ENCODE data around the gene PA2G4. TPM values are rescaled to one million over a fixed set of nuclear protein-coding genes. Genes with fewer than 3 reads are reported as not detected.

Gene PA2G4
- total and polyA plus RNA-seq, 4 experiments from 2014 or later = 106 to 223 (median 156) TPM

GRCh38 chr12:56082382-56082781 lies 22.0 kb upstream of the PA2G4 start:
- CTCF ChIA-PET (ENCODE audit: partially characterized antibody) = interaction anchor here (2.2 kb wide), 1 partner anchor 22 kb away, joined by 7 read pairs; the partner anchor contains the start of gene PA2G4
- Mint-ChIP-seq H3K4me3 (no peak overlapping the region), H3K27me3 (peaks cover 0 to 3% of the 10 kb centered on the region in 2 donors), H3K9me3 (no peaks in the 10 kb centered on the region), H3K36me3 (no peaks in the 10 kb centered on the region), H3K27ac (peak overlapping the region in 1 of 7 donors; percentile 19), H3K4me1 (peaks cover 0 to 25% (median 5%) of the 10 kb centered on the region in 4 donors)
- Histone ChIP-seq H3K27me3 (ENCODE audit: insufficient read depth, low read length) (peaks cover 6% of the 10 kb centered on the region), H3K36me3 (ENCODE audit: insufficient read depth, low read length) (no peaks in the 10 kb centered on the region), H3K9me3 (ENCODE audit: control insufficient read depth in 1 of 2, low read length in 2 of 2) (no peaks in the 10 kb centered on the region), H3K4me3 (ENCODE audit: low read length in 2 of 2) (no peak overlapping the region), H3K27ac (ENCODE audit: low read depth, low read length) (no peak overlapping the region), H3K4me1 (ENCODE audit: insufficient read depth, low read length) (peaks cover 20% of the 10 kb centered on the region)
- intact Hi-C loops (cut with micrococcal nuclease) = no loop called here
- DNase-seq = no peak
- POLR2A ChIA-PET (ENCODE audit: partially characterized antibody) = interaction anchor here (6.1 kb wide), 1 partner anchor 21 kb away, joined by 70 read pairs; the partner anchor contains the start of gene PA2G4

GRCh38 chr12:56082967-56083366 lies 21.4 kb upstream of the PA2G4 start:
- Histone ChIP-seq H3K36me3 (ENCODE audit: insufficient read depth, low read length) (no peaks in the 10 kb centered on the region), H3K27ac (ENCODE audit: low read depth, low read length) (no peak overlapping the region), H3K9me3 (ENCODE audit: control insufficient read depth in 1 of 2, low read length in 2 of 2) (no peaks in the 10 kb centered on the region), H3K4me1 (ENCODE audit: insufficient read depth, low read length) (peaks cover 20% of the 10 kb centered on the region), H3K4me3 (ENCODE audit: low read length in 2 of 2) (no peak overlapping the region), H3K27me3 (ENCODE audit: insufficient read depth, low read length) (peaks cover 6% of the 10 kb centered on the region)
- H3K27ac Mint-ChIP-seq = no peak overlapping the region
- ChIA-PET POLR2A (ENCODE audit: partially characterized antibody) (no interaction called here), CTCF (ENCODE audit: partially characterized antibody) (interaction anchor here (2.2 kb wide), 1 partner anchor 22 kb away, joined by 7 read pairs; the partner anchor contains the start of gene PA2G4)
- H3K36me3 Mint-ChIP-seq = no peaks in the 10 kb centered on the region
- intact Hi-C loops (cut with micrococcal nuclease) = no loop called here
- no peak for DNase-seq
- H3K4me1 Mint-ChIP-seq = peaks cover 0 to 25% (median 5%) of the 10 kb centered on the region in 4 donors
- no peaks in the 10 kb centered on the region for H3K9me3 Mint-ChIP-seq
- H3K4me3 Mint-ChIP-seq = no peak overlapping the region
- peaks cover 0 to 3% of the 10 kb centered on the region in 2 donors for H3K27me3 Mint-ChIP-seq

DNA sequence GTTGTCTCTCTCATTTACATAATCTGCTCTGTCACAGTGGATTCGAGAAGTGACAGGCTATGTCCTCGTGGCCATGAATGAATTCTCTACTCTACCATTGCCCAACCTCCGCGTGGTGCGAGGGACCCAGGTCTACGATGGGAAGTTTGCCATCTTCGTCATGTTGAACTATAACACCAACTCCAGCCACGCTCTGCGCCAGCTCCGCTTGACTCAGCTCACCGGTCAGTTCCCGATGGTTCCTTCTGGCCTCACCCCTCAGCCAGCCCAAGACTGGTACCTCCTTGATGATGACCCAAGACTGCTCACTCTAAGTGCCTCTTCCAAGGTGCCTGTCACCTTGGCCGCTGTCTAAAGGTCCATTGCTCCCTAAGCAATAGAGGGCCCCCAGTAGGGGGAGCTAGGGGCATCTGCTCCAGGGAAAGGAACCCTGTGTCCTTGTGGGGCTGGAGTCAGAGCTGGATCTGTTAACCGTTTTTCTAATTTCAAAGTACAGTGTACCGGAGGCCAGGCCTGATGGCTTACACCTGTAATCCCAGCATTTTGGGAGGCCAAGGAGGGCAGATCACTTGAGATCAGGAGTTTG lies 19.3 kb upstream of the PA2G4 start:
- no peak for DNase-seq
- Histone ChIP-seq H3K4me3 (ENCODE audit: low read length in 2 of 2) (no peak overlapping the region), H3K4me1 (ENCODE audit: insufficient read depth, low read length) (peaks cover 10% of the 10 kb centered on the region), H3K36me3 (ENCODE audit: insufficient read depth, low read length) (no peaks in the 10 kb centered on the region), H3K27me3 (ENCODE audit: insufficient read depth, low read length) (peaks cover 6% of the 10 kb centered on the region), H3K9me3 (ENCODE audit: control insufficient read depth in 1 of 2, low read length in 2 of 2) (no peaks in the 10 kb centered on the region), H3K27ac (ENCODE audit: low read depth, low read length) (no peak overlapping the region)
- Mint-ChIP-seq H3K27ac (peak overlapping the region in 1 of 7 donors; percentile 76), H3K27me3 (peaks cover 0 to 3% of the 10 kb centered on the region in 2 donors), H3K4me1 (peaks cover 0 to 11% (median 4%) of the 10 kb centered on the region in 4 donors), H3K4me3 (no peak overlapping the region), H3K9me3 (no peaks in the 10 kb centered on the region), H3K36me3 (no peaks in the 10 kb centered on the region)
- intact Hi-C loops (cut with micrococcal nuclease) = no loop called here
- POLR2A ChIA-PET (ENCODE audit: partially characterized antibody) = interaction anchor here (1.8 kb wide), 1 partner anchor 19 kb away, joined by 4 read pairs; the partner anchor contains the start of gene PA2G4
- CTCF ChIA-PET (ENCODE audit: partially characterized antibody) = interaction anchor here (0.9 to 3.0 kb wide), 12 partner anchors 11 to 65 kb away, joined by 3 to 23 read pairs (median 3); partner anchors contain the start of genes PA2G4 and ZC3H10

- no peaks in the 10 kb centered on the region for H3K36me3 ChIP-seq (ENCODE audit: insufficient read depth, low read length)
- no peaks in the 10 kb centered on the region for H3K36me3 Mint-ChIP-seq
- ChIA-PET POLR2A (ENCODE audit: partially characterized antibody) (interaction anchor here (0.7 to 1.8 kb wide), 3 partner anchors 17 to 18 kb away, joined by 3 to 4 read pairs (median 4); partner anchors contain the start of gene PA2G4), CTCF (ENCODE audit: partially characterized antibody) (interaction anchor here (0.6 to 3.0 kb wide), 10 partner anchors 11 to 72 kb away, joined by 3 to 23 read pairs (median 3); partner anchors contain the start of genes MYL6, PA2G4 and ZC3H10)
- no peak overlapping the region for H3K4me3 ChIP-seq (ENCODE audit: low read length in 2 of 2)
- DNase-seq = no peak
- peaks cover under 1% of the 10 kb centered on the region for H3K4me1 ChIP-seq (ENCODE audit: insufficient read depth, low read length)
- intact Hi-C loops (cut with micrococcal nuclease) = no loop called here
- no peak overlapping the region for H3K4me3 Mint-ChIP-seq
- H3K9me3 ChIP-seq (ENCODE audit: control insufficient read depth in 1 of 2, low read length in 2 of 2) = no peaks in the 10 kb centered on the region
- H3K9me3 Mint-ChIP-seq = no peaks in the 10 kb centered on the region
- H3K27me3 Mint-ChIP-seq = peaks cover 0 to 3% of the 10 kb centered on the region in 2 donors
- peaks cover 0 to 2% (median 0%) of the 10 kb centered on the region in 4 donors for H3K4me1 Mint-ChIP-seq
- peaks cover 6% of the 10 kb centered on the region for H3K27me3 ChIP-seq (ENCODE audit: insufficient read depth, low read length)
- H3K27ac Mint-ChIP-seq = no peak overlapping the region
- H3K27ac ChIP-seq (ENCODE audit: low read depth, low read length) = no peak overlapping the region
These were observed 18.3 kb upstream of the PA2G4 start for GRCh38 chr12:56086096-56086495.

DNA sequence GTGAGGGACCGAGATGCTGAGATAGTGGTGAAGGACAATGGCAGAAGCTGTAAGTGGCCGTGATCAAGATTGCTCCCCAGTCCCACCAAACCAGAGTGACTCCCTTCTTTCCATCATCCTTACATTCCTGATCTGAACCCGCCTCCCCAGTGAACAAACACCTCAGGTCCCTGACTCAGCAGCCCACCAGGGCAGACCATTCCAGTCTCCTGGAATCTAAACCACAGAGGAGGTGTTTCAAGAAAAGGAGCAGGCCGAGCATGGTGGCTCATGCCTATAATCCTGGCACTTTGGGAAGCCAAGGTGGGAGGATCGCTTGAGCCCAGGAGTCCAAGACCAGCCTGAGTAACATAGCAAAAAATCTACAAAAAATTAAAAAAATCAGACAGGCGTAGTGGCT lies 17.8 kb upstream of the PA2G4 start:
- intact Hi-C loops (cut with micrococcal nuclease) = no loop called here
- Histone ChIP-seq H3K27me3 (ENCODE audit: insufficient read depth, low read length) (peaks cover 6% of the 10 kb centered on the region), H3K27ac (ENCODE audit: low read depth, low read length) (no peak overlapping the region), H3K36me3 (ENCODE audit: insufficient read depth, low read length) (no peaks in the 10 kb centered on the region), H3K9me3 (ENCODE audit: control insufficient read depth in 1 of 2, low read length in 2 of 2) (no peaks in the 10 kb centered on the region), H3K4me3 (ENCODE audit: low read length in 2 of 2) (no peak overlapping the region), H3K4me1 (ENCODE audit: insufficient read depth, low read length) (no peaks in the 10 kb centered on the region)
- no peaks in the 10 kb centered on the region for H3K4me1 Mint-ChIP-seq
- H3K27ac Mint-ChIP-seq = no peak overlapping the region
- POLR2A ChIA-PET (ENCODE audit: partially characterized antibody) = interaction anchor here (0.7 to 0.9 kb wide), 2 partner anchors 16 to 17 kb away, joined by 3 to 4 read pairs; partner anchors contain the start of gene PA2G4
- no peak overlapping the region for H3K4me3 Mint-ChIP-seq
- H3K36me3 Mint-ChIP-seq = no peaks in the 10 kb centered on the region
- no peak for DNase-seq
- CTCF ChIA-PET (ENCODE audit: partially characterized antibody) = interaction anchor here (0.6 to 3.0 kb wide), 5 partner anchors 15 to 39 kb away, joined by 3 to 23 read pairs (median 3); partner anchors contain the start of genes PA2G4 and ZC3H10
- H3K9me3 Mint-ChIP-seq = no peaks in the 10 kb centered on the region
- H3K27me3 Mint-ChIP-seq = peaks cover 0 to 3% of the 10 kb centered on the region in 2 donors

DNA sequence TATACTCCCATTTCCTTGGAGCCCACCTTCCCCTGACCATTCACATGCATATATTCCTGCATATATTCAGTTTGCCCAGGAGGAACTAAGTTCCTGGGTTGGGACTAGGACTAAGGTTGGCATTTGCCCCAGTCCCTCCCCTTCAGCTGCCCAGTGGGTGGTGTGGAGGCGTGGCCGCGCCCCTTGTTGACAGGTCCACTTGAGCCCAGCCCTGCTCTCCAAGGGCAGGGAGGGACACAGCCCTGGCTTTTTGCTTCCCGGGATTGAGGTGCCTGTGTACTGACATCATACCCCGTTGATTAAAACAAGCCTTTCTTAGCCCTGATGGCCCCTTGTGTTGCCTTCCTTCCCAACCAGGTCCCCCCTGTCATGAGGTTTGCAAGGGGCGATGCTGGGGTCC lies 17.1 kb upstream of the PA2G4 start:
- CTCF ChIA-PET (ENCODE audit: partially characterized antibody) = no interaction called here
- Mint-ChIP-seq H3K4me1 (no peaks in the 10 kb centered on the region), H3K4me3 (no peak overlapping the region)

GRCh38 chr12:56097738-56098137 lies 6.6 kb upstream of the PA2G4 start:
- H3K9me3 ChIP-seq (ENCODE audit: control insufficient read depth in 1 of 2, low read length in 2 of 2) = no peaks in the 10 kb centered on the region
- Mint-ChIP-seq H3K36me3 (no peaks in the 10 kb centered on the region), H3K4me1 (peaks cover 14 to 20% (median 14%) of the 10 kb centered on the region in 4 donors), H3K27me3 (peaks cover 3 to 4% of the 10 kb centered on the region in 2 donors), H3K27ac (peak overlapping the region in 2 of 7 donors; percentile 49 to 80), H3K9me3 (no peaks in the 10 kb centered on the region), H3K4me3 (no peak overlapping the region)
- intact Hi-C loops (cut with micrococcal nuclease) = no loop called here
- peaks cover 14% of the 10 kb centered on the region for H3K4me1 ChIP-seq (ENCODE audit: insufficient read depth, low read length)
- no peak overlapping the region for H3K4me3 ChIP-seq (ENCODE audit: low read length in 2 of 2)
- DNase-seq = no peak
- ChIA-PET CTCF (ENCODE audit: partially characterized antibody) (interaction anchor here (2.2 kb wide), 1 partner anchor 12 kb away, joined by 5 read pairs; no protein-coding TSS in a partner anchor), POLR2A (ENCODE audit: partially characterized antibody) (no interaction called here)
- no peak overlapping the region for H3K27ac ChIP-seq (ENCODE audit: low read depth, low read length)
- no peaks in the 10 kb centered on the region for H3K27me3 ChIP-seq (ENCODE audit: insufficient read depth, low read length)
- no peaks in the 10 kb centered on the region for H3K36me3 ChIP-seq (ENCODE audit: insufficient read depth, low read length)

More for the DNA sequence above, 17.1 kb upstream of the PA2G4 start:
- intact Hi-C loops (cut with micrococcal nuclease) = no loop called here
- POLR2A ChIA-PET (ENCODE audit: partially characterized antibody) = no interaction called here
- Histone ChIP-seq H3K9me3 (ENCODE audit: control insufficient read depth in 1 of 2, low read length in 2 of 2) (no peaks in the 10 kb centered on the region), H3K27ac (ENCODE audit: low read depth, low read length) (no peak overlapping the region), H3K36me3 (ENCODE audit: insufficient read depth, low read length) (no peaks in the 10 kb centered on the region), H3K4me3 (ENCODE audit: low read length in 2 of 2) (no peak overlapping the region), H3K27me3 (ENCODE audit: insufficient read depth, low read length) (peaks cover 6% of the 10 kb centered on the region), H3K4me1 (ENCODE audit: insufficient read depth, low read length) (no peaks in the 10 kb centered on the region)
- Mint-ChIP-seq H3K36me3 (no peaks in the 10 kb centered on the region), H3K27ac (peak overlapping the region in 1 of 7 donors; percentile 63), H3K9me3 (no peaks in the 10 kb centered on the region), H3K27me3 (peaks cover 0 to 3% of the 10 kb centered on the region in 2 donors)
- DNase-seq = no peak

All from CD4-positive, alpha-beta memory T cell (primary cell).